Pancreas (tissue), 10 donors: Measurements from ENCODE around the gene HIVEP2. TPM values are rescaled to one million over a fixed set of nuclear protein-coding genes. Genes with fewer than 3 reads are reported as not detected.

Source experiments
- ATAC-seq, 4 donors: fragments of 200-7000 bp; cut with Tn5 transposase; one replicate each; pipeline versions ENCODE4 v1.8.0 to v1.9.1; 2020; ENCODE audit warnings: mild to moderate bottlenecking in 4 of 4, moderate library complexity in 4 of 4
- DNase-seq, 6 donors: peaks; one replicate each; pipeline ENCODE4 v3.0.0-alpha.2; 2020
- FAIRE-seq: peaks from 2 replicates; lab custom pipeline; 2012; peaks lifted over from hg19 to GRCh38; lab: Jason Lieb, UNC
- H3K27ac ChIP-seq, 4 donors: fragments of 200-600 bp; sonication (generic); 1 replicate in 3 of 4; 2 replicates in 1 of 4; pipeline versions ENCODE4 v1.5.0 to v1.8.0; 2020
- H3K27me3 ChIP-seq, 4 donors: fragments of 200-600 bp; one replicate each; pipeline ENCODE4 v1.8.0; 2021
- H3K36me3 ChIP-seq, 3 donors: fragments of 200-600 bp; sonication (generic) in 1 of 3; one replicate each; pipeline versions ENCODE4 v1.5.0 to v1.8.0; 2020 to 2021
- H3K4me1 ChIP-seq, 3 donors: fragments of 200-600 bp; one replicate each; pipeline ENCODE4 v1.8.0; 2021
- H3K4me3 ChIP-seq, 4 donors: fragments of 200-600 bp; sonication (generic) in 2 of 4; one replicate each; pipeline versions ENCODE4 v1.5.0 to v1.8.0; 2020 to 2021
- H3K9me3 ChIP-seq, 4 donors: fragments of 200-600 bp; one replicate each; pipeline ENCODE4 v1.8.0; 2021
- WGBS, 2 donors: extraction: QIAGEN DNeasy Blood & Tissue Kit; methylation state at CpG; one replicate each; pipeline ENCODE4 v1.1.7; 2013; 5-methylcytosine and 5-hydroxymethylcytosine counted together
- intact Hi-C, 3 donors: fragments of 100-400 bp; cut with DNase I; formaldehyde crosslinking; loops; one replicate each; pipeline versions ENCODE4 v1.11.1 to v1.14.2; 2022
- polyA plus RNA-seq, 2 donors: library from polyadenylated mRNA; stranded (reverse); fragments of 200-250 nt; gene quantifications; one replicate each; pipeline ENCODE4 v1.2.3, GENCODE V29; 2013
- total RNA-seq, 6 donors: library from RNA; stranded (reverse); fragmentation: NEBNext Ultra II Directional in 4 of 6; extraction: Animal tissue kit (Norgen Biotek cat#: 25700) in 4 of 6; gene quantifications; one replicate each; pipeline versions ENCODE4 v1.2.1 to v1.2.4, GENCODE V29; 2021 to 2023
- TF ChIP-seq, protein P1 (sequence below), 4 donors: fragments of 200-600 bp; sonication (generic) in 3 of 4; IDR thresholded peaks; one replicate each; pipeline versions ENCODE4 v1.5.0 to v1.8.0; 2021; ENCODE audit warnings: antibody characterized with exemption in 4 of 4
- donor health status: healthy with polysubstance abuse.
- donor health status: DM: no; HTN: no; CAD: no; lungs with moderate emphysema.
- donor health status: DM: no; HTN: no; CAD: no.
- donor health status: control.
- donor health status: control.
- donor health status: Bipolar disorder and iron deficiency.
- donor health status: DM: yes; HTN: yes; CAD: no.
- donor health status: DM: no; HTN: no; CAD: no.
- donor health status: DM: no; HTN: no; CAD: no.
- donor health status: DM: yes; HTN: yes; CAD: no.

The HIVEP2 gene
- total and polyA plus RNA-seq, 8 donors = 3.8 to 14.0 (median 8.6) TPM

DNA sequence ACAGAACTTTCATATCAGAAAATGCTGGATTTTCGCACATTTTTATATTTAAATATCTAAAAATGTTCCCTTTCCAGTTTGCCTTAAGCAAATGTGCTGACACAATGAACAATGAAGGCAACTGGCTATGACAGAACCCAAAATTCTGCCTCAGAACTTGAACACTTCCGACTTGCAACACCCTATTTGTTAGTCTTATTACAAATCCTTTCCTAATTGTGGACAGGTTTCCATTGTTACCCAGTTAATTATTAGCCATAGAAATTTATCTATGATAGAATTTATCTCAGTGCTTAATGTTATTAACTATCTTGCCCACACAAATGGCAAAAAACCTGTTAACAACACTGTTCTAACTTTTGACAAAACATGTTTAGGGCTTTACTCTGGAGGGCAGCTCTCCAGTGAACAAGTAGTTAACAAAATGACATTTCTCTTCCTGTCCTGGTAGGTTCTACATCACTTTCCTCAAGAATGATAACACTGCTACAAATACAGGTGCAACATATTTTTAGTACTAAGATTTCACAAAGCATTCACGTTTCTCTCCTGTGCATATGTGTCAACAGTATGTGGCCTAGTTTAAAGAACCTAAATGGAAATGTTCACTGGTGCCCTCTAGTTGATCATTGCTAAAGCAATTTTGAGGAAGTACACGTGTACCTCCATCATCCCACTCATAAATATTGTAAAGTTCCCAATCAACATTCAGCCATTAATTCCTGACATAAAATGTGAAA, 58.4 kb downstream of the HIVEP2 start:
- WGBS, 2 donors = 17 to 18% methylated on average over 4 of the region's 4 CpGs
- Histone ChIP-seq H3K27me3 (no peaks in the 10 kb centered on the region), H3K27ac (peak overlapping the region in 2 of 4 donors; percentile 63 to 77), H3K9me3 (no peaks in the 10 kb centered on the region), H3K36me3 (no peaks in the 10 kb centered on the region), H3K4me3 (no peak overlapping the region), H3K4me1 (peaks cover 20 to 39% (median 27%) of the 10 kb centered on the region in 3 donors)
- TF ChIP-seq, protein P1, sequence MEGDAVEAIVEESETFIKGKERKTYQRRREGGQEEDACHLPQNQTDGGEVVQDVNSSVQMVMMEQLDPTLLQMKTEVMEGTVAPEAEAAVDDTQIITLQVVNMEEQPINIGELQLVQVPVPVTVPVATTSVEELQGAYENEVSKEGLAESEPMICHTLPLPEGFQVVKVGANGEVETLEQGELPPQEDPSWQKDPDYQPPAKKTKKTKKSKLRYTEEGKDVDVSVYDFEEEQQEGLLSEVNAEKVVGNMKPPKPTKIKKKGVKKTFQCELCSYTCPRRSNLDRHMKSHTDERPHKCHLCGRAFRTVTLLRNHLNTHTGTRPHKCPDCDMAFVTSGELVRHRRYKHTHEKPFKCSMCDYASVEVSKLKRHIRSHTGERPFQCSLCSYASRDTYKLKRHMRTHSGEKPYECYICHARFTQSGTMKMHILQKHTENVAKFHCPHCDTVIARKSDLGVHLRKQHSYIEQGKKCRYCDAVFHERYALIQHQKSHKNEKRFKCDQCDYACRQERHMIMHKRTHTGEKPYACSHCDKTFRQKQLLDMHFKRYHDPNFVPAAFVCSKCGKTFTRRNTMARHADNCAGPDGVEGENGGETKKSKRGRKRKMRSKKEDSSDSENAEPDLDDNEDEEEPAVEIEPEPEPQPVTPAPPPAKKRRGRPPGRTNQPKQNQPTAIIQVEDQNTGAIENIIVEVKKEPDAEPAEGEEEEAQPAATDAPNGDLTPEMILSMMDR (IDR thresholded peaks at IDR 0.05) = no peak
- ATAC-seq (peak; percentile 36 to 75 (median 66)), FAIRE-seq (peak; percentile 66), DNase-seq (no peak)
- intact Hi-C loops = no loop called here

- TF ChIP-seq, protein P1 (IDR thresholded peaks at IDR 0.05) = no peak
- Histone ChIP-seq H3K9me3 (no peaks in the 10 kb centered on the region), H3K27me3 (no peaks in the 10 kb centered on the region), H3K4me1 (peaks cover 20 to 35% (median 27%) of the 10 kb centered on the region in 3 donors), H3K4me3 (peak overlapping the region in 2 of 4 donors; percentile 29 to 34), H3K36me3 (no peaks in the 10 kb centered on the region), H3K27ac (peak overlapping the region; percentile 16 to 77 (median 51))
- peak; percentile 90 to 96 (median 94) for ATAC-seq
- WGBS, 2 donors = 7 to 11% methylated on average over 10 of the region's 10 CpGs
- intact Hi-C loops = no loop called here
- FAIRE-seq = no peak
- DNase-seq = peak in 3 of 6 donors; percentile 38 to 65 (median 60)
These were observed 59.7 kb downstream of the HIVEP2 start for GRCh38 chr6:142885182-142885867.

- H3K27ac ChIP-seq = peak overlapping the region; percentile 16 to 77 (median 51)
- H3K36me3 ChIP-seq = no peaks in the 10 kb centered on the region
- no peaks in the 10 kb centered on the region for H3K27me3 ChIP-seq
- no peaks in the 10 kb centered on the region for H3K9me3 ChIP-seq
- TF ChIP-seq, protein P1 (IDR thresholded peaks at IDR 0.05) = no peak
- intact Hi-C loops = no loop called here
- H3K4me3 ChIP-seq = peak overlapping the region in 2 of 4 donors; percentile 29 to 34
- DNase-seq (no peak), ATAC-seq (no peak), FAIRE-seq (no peak)
- WGBS, 2 donors = 25 to 35% methylated on average over 8 of the region's 8 CpGs
- H3K4me1 ChIP-seq = peaks cover 20 to 35% (median 27%) of the 10 kb centered on the region in 3 donors
These were observed 60.6 kb downstream of the HIVEP2 start for GRCh38 chr6:142884214-142885035.

DNA sequence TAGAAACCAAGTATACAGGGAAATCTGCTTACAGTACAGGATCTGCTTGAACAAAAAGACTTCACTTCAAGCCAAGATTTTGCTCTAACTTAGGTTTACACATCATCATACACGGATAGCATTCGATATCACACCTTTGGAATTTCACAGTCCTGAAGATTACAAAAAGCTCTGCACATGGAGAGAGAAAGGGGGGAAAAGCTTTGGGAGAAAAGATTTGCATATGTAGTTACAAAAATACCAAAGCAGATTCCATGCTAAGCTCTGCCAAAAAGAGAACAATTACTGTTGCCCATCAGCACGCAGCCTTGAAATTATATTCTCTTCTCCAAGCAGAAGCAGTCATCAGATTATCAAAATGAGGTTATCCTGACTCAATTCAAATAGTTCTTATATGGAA, 62.0 kb downstream of the HIVEP2 start:
- intact Hi-C loops = no loop called here
- 55 to 60% methylated on average over 3 of the region's 3 CpGs for WGBS, 2 donors
- TF ChIP-seq, protein P1 (IDR thresholded peaks at IDR 0.05) = no peak
- Histone ChIP-seq H3K4me1 (peaks cover 20 to 35% (median 27%) of the 10 kb centered on the region in 3 donors), H3K4me3 (no peak overlapping the region), H3K27me3 (no peaks in the 10 kb centered on the region), H3K36me3 (no peaks in the 10 kb centered on the region), H3K27ac (no peak overlapping the region), H3K9me3 (no peaks in the 10 kb centered on the region)
- DNase-seq (no peak), ATAC-seq (no peak), FAIRE-seq (no peak)
